ENCODE data around the gene CYP2C8. TPM values are rescaled to one million over a fixed set of nuclear protein-coding genes. Genes with fewer than 3 reads are reported as not detected.

CYP2C8 gene
- total RNA-seq, 1 donor from 2014 or later: not detected

DNA sequence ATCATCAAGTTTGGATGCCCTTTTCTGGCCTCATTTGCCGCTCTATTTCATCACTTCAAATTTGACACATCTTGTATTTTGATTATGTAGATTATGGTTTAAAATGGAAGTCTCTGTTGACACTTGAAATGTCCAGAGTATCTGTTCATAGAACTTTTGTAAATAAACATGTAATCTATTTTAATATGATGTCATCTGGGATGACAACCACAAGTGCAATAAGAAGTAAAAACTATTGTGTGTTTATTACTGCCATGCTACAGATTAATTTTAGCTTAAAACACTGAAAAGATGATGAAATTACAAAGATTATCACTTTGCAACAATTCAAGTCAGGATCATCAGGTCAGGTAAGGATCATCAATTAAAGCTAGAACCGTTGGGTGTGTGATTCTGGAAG is 30.0 kb downstream of the CYP2C8 start:
- TF ChIP-seq POLR2A (IDR thresholded peaks at IDR 0.05) (no peak), CTCF (IDR thresholded peaks at IDR 0.05) (no peak), POLR2AphosphoS5 (IDR thresholded peaks at IDR 0.05; ENCODE audit: insufficient read depth in 1 of 2, low read depth in 1 of 2) (no peak)
- no peaks in the 10 kb centered on the region for H3K9me3 ChIP-seq
- intact Hi-C loops (cut with DNase I): no loop called here
- H3K4me1 ChIP-seq: no peaks in the 10 kb centered on the region
- H3K36me3 ChIP-seq: no peaks in the 10 kb centered on the region
- H3K4me3 ChIP-seq: no peak overlapping the region
- no peak overlapping the region for H3K27ac ChIP-seq
- no peaks in the 10 kb centered on the region for H3K27me3 ChIP-seq
- no peak for DNase-seq (ENCODE audit: extremely low spot score in 2 of 2)

- intact Hi-C loops (cut with DNase I): no loop called here
- no peaks in the 10 kb centered on the region for H3K27me3 ChIP-seq
- no peaks in the 10 kb centered on the region for H3K36me3 ChIP-seq
- H3K4me3 ChIP-seq: no peak overlapping the region
- TF ChIP-seq POLR2A (IDR thresholded peaks at IDR 0.05): no peak
- TF ChIP-seq CTCF (IDR thresholded peaks at IDR 0.05): no peak
- no peak for TF ChIP-seq POLR2AphosphoS5 (IDR thresholded peaks at IDR 0.05; ENCODE audit: insufficient read depth in 1 of 2, low read depth in 1 of 2)
- no peaks in the 10 kb centered on the region for H3K4me1 ChIP-seq
- no peak for DNase-seq (ENCODE audit: extremely low spot score in 2 of 2)
- no peaks in the 10 kb centered on the region for H3K9me3 ChIP-seq
- no peak overlapping the region for H3K27ac ChIP-seq
Observed at GRCh38 chr10:95035332-95036295, 33.7 kb downstream of the CYP2C8 start.

GRCh38 chr10:95034401-95034800 is 34.9 kb downstream of the CYP2C8 start:
- intact Hi-C loops (cut with DNase I): no loop called here
- Histone ChIP-seq H3K4me1 (no peaks in the 10 kb centered on the region), H3K36me3 (no peaks in the 10 kb centered on the region)

DNA sequence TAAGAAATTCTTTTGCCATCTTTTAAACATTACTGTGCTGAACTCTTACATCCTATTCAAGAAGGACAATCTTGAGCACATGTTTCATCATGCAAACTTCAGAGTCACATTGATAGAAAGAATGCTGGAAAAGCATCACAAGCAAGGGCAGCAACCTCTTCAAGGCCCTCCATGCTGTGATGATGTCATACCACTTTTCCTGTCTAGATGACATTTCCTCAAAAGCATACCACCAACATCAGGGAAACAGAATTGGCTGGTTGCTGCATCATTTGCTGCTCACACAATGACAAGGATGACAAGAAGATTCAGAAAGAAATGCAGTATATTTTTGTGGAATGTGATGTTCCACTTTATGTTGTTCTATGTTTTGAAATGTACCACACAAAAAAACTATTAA is 37.6 kb downstream of the CYP2C8 start:
- Histone ChIP-seq H3K4me3 (no peak overlapping the region), H3K27ac (no peak overlapping the region), H3K36me3 (no peaks in the 10 kb centered on the region), H3K4me1 (no peaks in the 10 kb centered on the region), H3K27me3 (no peaks in the 10 kb centered on the region), H3K9me3 (no peaks in the 10 kb centered on the region)
- TF ChIP-seq POLR2AphosphoS5 (IDR thresholded peaks at IDR 0.05; ENCODE audit: insufficient read depth in 1 of 2, low read depth in 1 of 2) (no peak), CTCF (IDR thresholded peaks at IDR 0.05) (no peak)
- DNase-seq (ENCODE audit: extremely low spot score in 2 of 2): no peak
- intact Hi-C loops (cut with DNase I): loop anchor here (2.0 kb wide), 1 partner anchor 55 kb away; no protein-coding TSS in a partner anchor

More at GRCh38 chr10:95034401-95034800, 34.9 kb downstream of the CYP2C8 start:
- Histone ChIP-seq H3K4me3 (no peak overlapping the region), H3K27me3 (no peaks in the 10 kb centered on the region), H3K27ac (no peak overlapping the region), H3K9me3 (no peaks in the 10 kb centered on the region)
- no peak for TF ChIP-seq POLR2A (IDR thresholded peaks at IDR 0.05)
- TF ChIP-seq POLR2AphosphoS5 (IDR thresholded peaks at IDR 0.05; ENCODE audit: insufficient read depth in 1 of 2, low read depth in 1 of 2): no peak
- no peak for TF ChIP-seq CTCF (IDR thresholded peaks at IDR 0.05)
- no peak for DNase-seq (ENCODE audit: extremely low spot score in 2 of 2)

- DNase-seq (ENCODE audit: extremely low spot score in 2 of 2): no peak
- H3K9me3 ChIP-seq: no peaks in the 10 kb centered on the region
- intact Hi-C loops (cut with DNase I): no loop called here
- H3K27ac ChIP-seq: no peak overlapping the region
- H3K4me1 ChIP-seq: no peaks in the 10 kb centered on the region
- TF ChIP-seq POLR2AphosphoS5 (IDR thresholded peaks at IDR 0.05; ENCODE audit: insufficient read depth in 1 of 2, low read depth in 1 of 2) (no peak), POLR2A (IDR thresholded peaks at IDR 0.05) (no peak)
- no peaks in the 10 kb centered on the region for H3K36me3 ChIP-seq
- H3K27me3 ChIP-seq: no peaks in the 10 kb centered on the region
- H3K4me3 ChIP-seq: no peak overlapping the region
Observed at GRCh38 chr10:95026461-95026860, 42.8 kb downstream of the CYP2C8 start.

Measured in vagina (tissue), 2 donors.